GM12878 (cell line): ENCODE measurements around the gene C10orf105. TPM values are rescaled to one million over a fixed set of nuclear protein-coding genes. Genes with fewer than 3 reads are reported as not detected.
A peak's percentile ranks its signal among the peaks of the same experiment; 100 is the strongest.

Experiments used
- FOXM1 ChIP-seq: IDR thresholded peaks from 2 replicates; pipeline ENCODE4 v1.6.1; 2012; ENCODE audit warnings: low read depth, mild to moderate bottlenecking, inconsistent platforms, low read length, moderate library complexity
- HDGF ChIP-seq: fragments of 450-650 bp; IDR thresholded peaks from 2 replicates; pipeline ENCODE4 v1.6.1; 2016; ENCODE audit warnings: antibody characterized with exemption
- LARP7 ChIP-seq: fragments of 450-650 bp; IDR thresholded peaks from 2 replicates; pipeline ENCODE4 v1.6.1; 2017; ENCODE audit warnings: mild to moderate bottlenecking
- MTA2 ChIP-seq: fragments of 450-650 bp; IDR thresholded peaks from 2 replicates; pipeline ENCODE4 v1.6.1; 2016; ENCODE audit warnings: low read depth, mild to moderate bottlenecking, moderate library complexity
- NR2C2 ChIP-seq: IDR thresholded peaks from 2 replicates; pipeline ENCODE4 v1.6.1; 2011; ENCODE audit warnings: borderline replicate concordance, low read depth; ENCODE audit not compliant: control insufficient read depth, insufficient read length
- RAD51 ChIP-seq: fragments of 450-650 bp; IDR thresholded peaks from 2 replicates; pipeline ENCODE4 v1.6.1; 2016; ENCODE audit warnings: moderate library complexity, mild to moderate bottlenecking, inconsistent platforms
- SMAD1 ChIP-seq: fragments of 450-650 bp; IDR thresholded peaks from 2 replicates; pipeline ENCODE4 v1.6.1; 2018; ENCODE audit warnings: mild to moderate bottlenecking, low read depth; ENCODE audit not compliant: partially characterized antibody
- SMAD5 ChIP-seq: IDR thresholded peaks from 2 replicates; pipeline ENCODE4 v1.6.1; 2016; ENCODE audit warnings: antibody characterized with exemption, low read depth
- SUPT20H ChIP-seq: IDR thresholded peaks from 2 replicates; pipeline ENCODE4 v1.6.1; 2011; ENCODE audit warnings: low read depth, mild to moderate bottlenecking, low read length, moderate library complexity, borderline replicate concordance; ENCODE audit not compliant: control insufficient read depth
- polyA plus RNA-seq, 11 experiments: library from polyadenylated mRNA; depleted of rRNA in 4 of 11; unstranded in 6 of 11; stranded (reverse) in 5 of 11; fragments of >200 nt; fragmentation: Nextera tagmentation in 4 of 11; fragmentation: Illumina TruSeq in 1 of 11; extraction: Ambion mirVana in 4 of 11; extraction: Trizol in 1 of 11; gene quantifications; 1 replicate in 1 of 11; 2 replicates in 10 of 11; pipeline versions ENCODE4 v1.2.1 to v1.2.3, GENCODE V29; 2011 to 2016; ENCODE audit warnings: inconsistent platforms in 2 of 11, missing spikeins in 2 of 11, low read depth in 1 of 11
- total RNA-seq, 4 experiments: library from RNA; depleted of rRNA in 3 of 4; stranded (reverse); fragments of >200 nt in 3 of 4; fragmentation: Illumina TruSeq in 1 of 4; extraction: Trizol in 1 of 4; gene quantifications; 2 replicates each; pipeline versions ENCODE4 v1.2.1 to v1.2.3, GENCODE V29; 2013 to 2021
- TF ChIP-seq, protein P1 (sequence below): IDR thresholded peaks from 2 replicates; pipeline ENCODE4 v1.6.1; 2011; ENCODE audit warnings: mild to moderate bottlenecking, low read depth, low read length, moderate library complexity; ENCODE audit not compliant: insufficient replicate concordance
- TF ChIP-seq, protein P2 (sequence below): fragments of 450-650 bp; IDR thresholded peaks from 2 replicates; pipeline ENCODE4 v1.6.1; 2017; ENCODE audit warnings: antibody characterized with exemption, mild to moderate bottlenecking, moderate library complexity
- TF ChIP-seq, protein P3 (sequence below): IDR thresholded peaks from 2 replicates; pipeline ENCODE4 v1.6.1; 2012; ENCODE audit warnings: low read depth, low read length, improper control_type of control experiment

C10orf105 gene
- total and polyA plus RNA-seq, 10 of the 15 experiments (the other 5 are each of a cell fraction or from before 2014, with no cell fraction given), result 0.04 to 0.06 (median 0.05) TPM; not detected in 7

DNA sequence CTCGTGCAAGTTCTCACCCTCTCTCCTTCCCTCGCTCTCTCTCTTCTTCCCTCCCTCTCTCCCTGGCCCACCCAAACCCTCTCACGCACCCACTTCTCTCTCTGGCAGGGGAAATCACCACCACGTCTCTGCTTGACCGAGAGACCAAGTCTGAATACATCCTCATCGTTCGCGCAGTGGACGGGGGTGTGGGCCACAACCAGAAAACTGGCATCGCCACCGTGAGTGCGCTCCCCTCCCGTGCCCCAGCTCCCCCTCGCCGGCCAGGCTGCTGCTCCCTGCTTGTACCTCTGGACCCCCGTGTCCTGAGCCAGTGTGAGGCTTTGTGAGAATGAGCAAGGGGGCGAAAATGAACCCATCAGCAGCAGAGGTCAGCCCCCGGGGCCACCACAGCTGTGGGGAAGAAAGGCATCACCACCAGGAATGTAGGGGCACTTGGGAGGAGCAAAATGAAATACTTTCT lies 25.5 kb downstream of the C10orf105 start (continued):
- TF ChIP-seq, protein P1, sequence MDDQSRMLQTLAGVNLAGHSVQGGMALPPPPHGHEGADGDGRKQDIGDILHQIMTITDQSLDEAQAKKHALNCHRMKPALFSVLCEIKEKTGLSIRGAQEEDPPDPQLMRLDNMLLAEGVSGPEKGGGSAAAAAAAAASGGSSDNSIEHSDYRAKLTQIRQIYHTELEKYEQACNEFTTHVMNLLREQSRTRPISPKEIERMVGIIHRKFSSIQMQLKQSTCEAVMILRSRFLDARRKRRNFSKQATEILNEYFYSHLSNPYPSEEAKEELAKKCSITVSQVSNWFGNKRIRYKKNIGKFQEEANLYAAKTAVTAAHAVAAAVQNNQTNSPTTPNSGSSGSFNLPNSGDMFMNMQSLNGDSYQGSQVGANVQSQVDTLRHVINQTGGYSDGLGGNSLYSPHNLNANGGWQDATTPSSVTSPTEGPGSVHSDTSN, result no peak
- TF ChIP-seq, protein P2, sequence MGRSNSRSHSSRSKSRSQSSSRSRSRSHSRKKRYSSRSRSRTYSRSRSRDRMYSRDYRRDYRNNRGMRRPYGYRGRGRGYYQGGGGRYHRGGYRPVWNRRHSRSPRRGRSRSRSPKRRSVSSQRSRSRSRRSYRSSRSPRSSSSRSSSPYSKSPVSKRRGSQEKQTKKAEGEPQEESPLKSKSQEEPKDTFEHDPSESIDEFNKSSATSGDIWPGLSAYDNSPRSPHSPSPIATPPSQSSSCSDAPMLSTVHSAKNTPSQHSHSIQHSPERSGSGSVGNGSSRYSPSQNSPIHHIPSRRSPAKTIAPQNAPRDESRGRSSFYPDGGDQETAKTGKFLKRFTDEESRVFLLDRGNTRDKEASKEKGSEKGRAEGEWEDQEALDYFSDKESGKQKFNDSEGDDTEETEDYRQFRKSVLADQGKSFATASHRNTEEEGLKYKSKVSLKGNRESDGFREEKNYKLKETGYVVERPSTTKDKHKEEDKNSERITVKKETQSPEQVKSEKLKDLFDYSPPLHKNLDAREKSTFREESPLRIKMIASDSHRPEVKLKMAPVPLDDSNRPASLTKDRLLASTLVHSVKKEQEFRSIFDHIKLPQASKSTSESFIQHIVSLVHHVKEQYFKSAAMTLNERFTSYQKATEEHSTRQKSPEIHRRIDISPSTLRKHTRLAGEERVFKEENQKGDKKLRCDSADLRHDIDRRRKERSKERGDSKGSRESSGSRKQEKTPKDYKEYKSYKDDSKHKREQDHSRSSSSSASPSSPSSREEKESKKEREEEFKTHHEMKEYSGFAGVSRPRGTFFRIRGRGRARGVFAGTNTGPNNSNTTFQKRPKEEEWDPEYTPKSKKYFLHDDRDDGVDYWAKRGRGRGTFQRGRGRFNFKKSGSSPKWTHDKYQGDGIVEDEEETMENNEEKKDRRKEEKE, result no peak
- TF ChIP-seq MTA2 (no peak), HDGF (peak; percentile 81), SUPT20H (no peak), FOXM1 (peak; percentile 4; the same call in 1 of the 2 replicates), LARP7 (no peak), SMAD5 (no peak), RAD51 (no peak), SMAD1 (no peak), NR2C2 (no peak)
- TF ChIP-seq, protein P3, sequence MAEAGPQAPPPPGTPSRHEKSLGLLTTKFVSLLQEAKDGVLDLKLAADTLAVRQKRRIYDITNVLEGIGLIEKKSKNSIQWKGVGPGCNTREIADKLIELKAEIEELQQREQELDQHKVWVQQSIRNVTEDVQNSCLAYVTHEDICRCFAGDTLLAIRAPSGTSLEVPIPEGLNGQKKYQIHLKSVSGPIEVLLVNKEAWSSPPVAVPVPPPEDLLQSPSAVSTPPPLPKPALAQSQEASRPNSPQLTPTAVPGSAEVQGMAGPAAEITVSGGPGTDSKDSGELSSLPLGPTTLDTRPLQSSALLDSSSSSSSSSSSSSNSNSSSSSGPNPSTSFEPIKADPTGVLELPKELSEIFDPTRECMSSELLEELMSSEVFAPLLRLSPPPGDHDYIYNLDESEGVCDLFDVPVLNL, result no peak
